CD4-positive, alpha-beta T cell treated with Interleukin-1 beta for 1 hour (primary cell): ENCODE results near the gene TNS2.

ENCODE experiments used
- DNase-seq, 2 donors: peaks; one replicate each; pipeline ENCODE4 v3.0.0-alpha.2; 2020 to 2022

The TNS2 gene

GRCh38 chr12:53068811-53069585 is 19.1 kb downstream of the TNS2 start:
- no peak for DNase-seq

- DNase-seq, result no peak
Observed at GRCh38 chr12:53069621-53070410, 20.0 kb downstream of the TNS2 start.

GRCh38 chr12:53070877-53071492 is 21.1 kb downstream of the TNS2 start:
- no peak for DNase-seq

GRCh38 chr12:53071591-53072551 is 22.0 kb downstream of the TNS2 start:
- DNase-seq, result no peak

GRCh38 chr12:53073881-53074280 is 24.0 kb downstream of the TNS2 start:
- no peak for DNase-seq

GRCh38 chr12:53074283-53074998 is 24.6 kb downstream of the TNS2 start:
- DNase-seq, result no peak

- no peak for DNase-seq
Observed at GRCh38 chr12:53074999-53075370, 25.1 kb downstream of the TNS2 start.

GRCh38 chr12:53076461-53076860 is 26.6 kb downstream of the TNS2 start:
- DNase-seq, result no peak

GRCh38 chr12:53077030-53077429 is 27.2 kb downstream of the TNS2 start:
- no peak for DNase-seq

GRCh38 chr12:53078425-53079225 is 28.8 kb downstream of the TNS2 start:
- no peak for DNase-seq

GRCh38 chr12:53079226-53080117 is 29.6 kb downstream of the TNS2 start, which contains the start of gene SPRYD3:
Gene SPRYD3, minus strand, starts transcription at chr12:53079390. Its CDS starts 57 bp downstream, at chr12:53079333.
- DNase-seq, result peak; percentile 96 to 98

- DNase-seq, result no peak
Observed at GRCh38 chr12:53082637-53083175, 32.8 kb downstream of the TNS2 start.

GRCh38 chr12:53086361-53086760 is 36.5 kb downstream of the TNS2 start:
- DNase-seq, result no peak

- DNase-seq, result no peak
Observed at GRCh38 chr12:53090105-53090504, 40.2 kb downstream of the TNS2 start.

- DNase-seq, result no peak
Observed at GRCh38 chr12:53090554-53090953, 40.7 kb downstream of the TNS2 start.

- no peak for DNase-seq
Observed at GRCh38 chr12:53091756-53092155, 41.9 kb downstream of the TNS2 start.

GRCh38 chr12:53093777-53094393 is 44.0 kb downstream of the TNS2 start:
- peak in 1 of 2 donors; percentile 37 for DNase-seq

- no peak for DNase-seq
Observed at GRCh38 chr12:53094394-53094787, 44.5 kb downstream of the TNS2 start.
